Activated CD4-positive, alpha-beta T cell treated with anti-CD3 and anti-CD28 coated beads for 48 hours (primary cell): ENCODE measurements around the gene PSPH.

Source experiments
- DNase-seq: peaks from one replicate; pipeline ENCODE4 v3.0.0-alpha.2; 2020

The PSPH gene

DNA sequence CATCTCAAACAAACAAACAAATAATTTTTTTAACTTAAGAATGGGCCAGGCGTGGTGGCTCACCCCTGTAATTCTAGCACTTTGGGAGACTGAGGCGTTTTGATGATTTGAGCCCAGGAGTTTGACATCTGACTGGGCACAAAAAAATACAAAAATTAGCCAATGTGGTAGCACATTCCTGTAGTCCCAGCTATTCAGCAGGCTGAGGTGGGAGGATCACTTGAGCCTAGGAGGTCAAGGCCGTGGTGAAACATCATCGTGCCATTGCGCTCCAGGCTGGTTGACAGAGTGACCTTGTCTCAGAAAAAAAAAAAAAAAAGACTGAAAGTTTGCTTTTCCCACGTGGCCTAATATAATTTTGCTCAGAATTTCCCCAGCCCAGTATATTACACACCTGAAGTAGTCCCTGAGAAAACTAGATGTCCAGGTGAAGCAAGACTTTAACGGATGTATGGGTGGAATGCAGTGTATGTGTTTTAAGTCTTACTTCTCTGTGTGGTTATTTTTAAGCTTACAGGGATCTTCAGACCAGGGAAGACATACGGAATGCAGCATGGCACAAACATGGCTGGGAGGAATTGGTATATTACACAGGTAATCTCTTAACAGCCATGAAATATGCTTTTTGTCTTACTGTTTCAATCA, 54.3 kb downstream of the PSPH start:
- no peak for DNase-seq

- no peak for DNase-seq
Measured at GRCh38 chr7:55992346-55992745, 58.9 kb downstream of the PSPH start.

- DNase-seq: no peak
Measured at GRCh38 chr7:55983537-55983936, 67.7 kb downstream of the PSPH start.

DNA sequence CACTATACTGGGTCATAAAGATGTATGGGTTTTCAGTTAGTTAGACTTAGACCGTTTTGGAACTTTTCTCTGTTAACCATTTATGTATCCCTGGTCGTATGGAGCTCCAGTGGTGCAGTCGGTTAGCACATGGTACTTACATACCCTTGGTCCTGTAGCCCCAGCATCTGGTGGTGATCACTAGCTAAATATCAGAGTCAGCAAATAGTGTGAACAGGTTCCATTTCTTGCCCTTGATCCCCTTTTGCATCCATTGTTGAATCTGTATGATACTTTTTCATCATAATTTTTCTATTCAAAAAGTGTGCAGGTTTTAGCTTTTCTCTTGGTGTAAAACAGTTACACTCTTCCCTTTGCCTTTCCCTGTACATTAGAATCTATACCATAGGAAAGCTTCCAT, 71.0 kb downstream of the PSPH start:
- no peak for DNase-seq

- DNase-seq: no peak
Measured at GRCh38 chr7:55977831-55978230, 73.4 kb downstream of the PSPH start.

GRCh38 chr7:55975988-55976633, 75.1 kb downstream of the PSPH start:
- no peak for DNase-seq

DNA sequence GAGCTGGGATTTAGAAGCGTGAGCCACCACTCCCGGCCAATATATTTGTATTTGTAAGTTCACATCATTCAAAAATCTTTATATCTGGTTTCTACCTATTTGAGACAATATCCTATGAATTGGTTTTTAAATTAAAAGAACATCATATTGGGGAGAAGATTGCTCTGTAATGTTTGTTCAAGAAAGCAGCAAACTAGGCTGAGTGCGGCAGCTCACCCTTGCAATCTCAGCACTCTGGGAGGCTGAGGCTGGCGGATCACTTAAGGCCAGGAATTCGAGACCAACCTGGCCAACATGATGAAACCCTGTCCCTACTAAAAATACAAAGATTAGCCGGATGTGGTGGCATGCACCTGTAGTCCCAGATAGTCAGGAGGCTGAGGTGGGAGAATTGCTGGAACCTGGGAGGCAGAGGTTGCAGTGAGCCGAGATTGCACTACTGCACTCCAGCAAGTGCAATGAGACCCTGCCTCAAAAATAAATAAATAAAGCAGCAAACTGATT, 77.4 kb downstream of the PSPH start:
- DNase-seq: no peak

GRCh38 chr7:55970978-55971377, 80.3 kb downstream of the PSPH start:
- DNase-seq: no peak

- no peak for DNase-seq
Measured at GRCh38 chr7:55970561-55970960, 80.7 kb downstream of the PSPH start.

DNA sequence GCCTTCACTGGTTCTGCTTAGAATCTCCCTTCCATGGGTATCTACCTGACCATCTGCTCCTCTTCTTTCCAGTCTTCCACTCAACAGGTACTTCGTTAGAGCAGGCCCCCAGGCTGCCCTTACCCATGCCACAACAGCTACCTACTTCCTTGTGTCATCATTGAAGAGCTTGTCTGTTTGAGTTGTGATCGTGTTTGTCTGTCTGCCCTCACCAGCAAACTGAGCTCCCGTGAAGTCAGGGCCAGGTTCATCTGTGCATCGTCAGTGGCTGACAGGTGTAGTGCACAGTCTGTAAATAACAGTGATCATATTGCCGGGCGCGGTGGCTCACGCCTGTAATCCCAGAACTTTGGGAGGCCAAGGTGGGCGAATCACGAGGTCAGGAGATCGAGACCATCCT, 81.9 kb downstream of the PSPH start:
- no peak for DNase-seq

GRCh38 chr7:55966851-55967250, 84.4 kb downstream of the PSPH start:
- DNase-seq: no peak

DNA sequence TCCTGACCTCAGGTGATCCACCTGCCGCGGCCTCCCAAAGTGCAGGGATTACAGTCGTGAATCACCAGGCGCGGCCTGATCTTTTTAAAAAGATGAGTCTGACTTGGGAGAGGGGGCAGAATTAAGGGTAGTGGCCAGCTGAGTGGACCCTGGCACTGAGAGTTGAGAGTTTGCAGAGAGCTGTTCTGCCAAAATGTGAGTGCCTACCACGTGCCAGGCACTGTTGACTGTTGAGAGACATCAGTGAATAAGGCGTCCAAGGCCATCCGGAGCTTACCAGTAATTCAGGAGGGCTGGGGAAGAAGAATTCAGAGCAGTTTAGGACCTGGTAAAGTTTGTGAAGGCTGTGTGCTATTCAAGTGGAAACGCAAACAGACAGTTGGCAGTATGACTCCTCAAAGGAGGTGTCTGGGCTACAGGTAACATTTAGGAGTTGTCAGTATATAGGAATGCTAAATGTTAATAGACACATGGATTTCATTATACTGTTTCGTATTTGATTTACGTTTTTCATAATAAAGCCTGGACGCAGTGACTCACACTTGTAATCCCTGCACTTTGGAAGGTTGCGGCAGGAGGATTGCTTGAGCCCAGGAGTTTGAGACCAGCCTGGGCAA, 85.3 kb downstream of the PSPH start:
- no peak for DNase-seq

GRCh38 chr7:55965100-55965470, 86.2 kb downstream of the PSPH start:
- peak; percentile 40 for DNase-seq

DNA sequence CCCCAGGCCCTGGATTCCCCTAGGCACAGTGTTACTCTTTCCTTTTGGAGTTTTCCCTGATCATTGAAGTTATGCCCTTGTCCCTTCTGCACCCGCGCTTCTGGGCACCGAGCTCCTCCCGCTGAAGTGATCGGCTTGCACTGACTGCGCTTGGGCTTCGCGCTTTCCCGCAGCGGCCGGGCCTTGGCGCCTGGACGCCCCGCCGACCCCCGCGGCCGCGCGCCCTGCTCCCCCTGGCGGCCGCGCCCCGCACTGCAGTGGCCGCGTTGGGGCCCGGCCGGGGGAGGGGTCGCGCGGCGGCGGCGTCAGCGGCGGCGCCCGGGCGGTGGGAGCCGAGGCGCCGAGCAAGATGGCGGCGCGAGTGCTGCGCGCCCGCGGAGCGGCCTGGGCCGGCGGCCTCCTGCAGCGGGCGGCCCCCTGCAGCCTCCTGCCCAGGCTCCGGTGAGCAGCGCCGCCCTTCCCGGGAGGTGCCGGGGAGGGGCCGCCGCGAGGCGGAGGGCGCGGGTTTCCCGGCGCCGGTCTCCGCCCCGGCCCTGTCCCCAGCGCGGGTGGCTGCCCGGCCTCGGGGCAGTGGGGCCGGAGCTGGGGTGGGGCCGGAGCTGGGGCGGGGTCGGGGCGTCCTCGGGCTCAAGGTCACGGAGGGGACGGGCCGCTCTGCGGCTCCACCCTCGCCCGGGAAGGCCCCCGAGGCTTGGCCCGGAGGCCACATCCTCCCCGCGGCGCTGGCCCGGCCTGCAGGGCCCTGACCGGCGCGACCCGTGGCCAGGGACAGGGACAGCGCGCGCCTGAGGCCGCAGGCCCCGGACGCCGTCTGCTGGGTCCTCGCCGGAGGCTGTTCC, 86.8 kb downstream of the PSPH start, which contains the start of gene NIPSNAP2:
Gene NIPSNAP2, plus strand, starts transcription at position 325 of the 839 bp plus-strand sequence. Its CDS starts 25 bp downstream, at position 350.
- DNase-seq: peak; percentile 71

DNA sequence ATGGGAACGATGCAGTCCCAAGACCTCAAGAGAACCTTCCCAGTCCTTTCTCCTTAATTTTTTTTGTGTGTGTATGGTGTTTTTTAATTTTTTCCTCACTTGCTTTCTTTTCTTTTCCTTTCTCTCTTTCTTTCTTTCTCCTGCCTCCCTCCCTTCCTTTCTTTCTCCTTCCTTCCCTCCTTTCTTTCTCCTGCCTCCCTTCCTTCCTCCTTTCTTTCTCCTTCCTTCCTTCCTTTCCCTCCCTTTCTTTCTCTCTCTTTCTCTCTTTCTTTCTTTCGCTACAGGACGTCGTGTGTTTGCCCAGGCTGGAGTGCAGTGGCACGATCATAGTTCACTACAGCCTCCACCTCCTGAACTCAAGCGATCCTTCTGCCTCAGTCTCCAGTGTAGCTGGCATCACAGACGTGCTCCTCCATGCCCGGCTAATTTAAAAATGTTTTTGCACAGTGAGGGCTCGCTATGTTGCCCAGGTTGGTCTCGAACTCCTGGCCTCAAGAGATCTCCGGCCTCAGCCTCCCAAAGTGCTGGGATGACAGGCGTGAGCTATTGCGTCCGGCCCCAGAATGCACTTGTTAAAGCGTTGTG, 87.6 kb downstream of the PSPH start:
- no peak for DNase-seq

GRCh38 chr7:55962014-55962413, 89.2 kb downstream of the PSPH start:
- no peak for DNase-seq
